ENCODE data around the gene L2HGDH. TPM values are rescaled to one million over a fixed set of nuclear protein-coding genes. Genes with fewer than 3 reads are reported as not detected.
A peak's percentile ranks its signal among the peaks of the same experiment; 100 is the strongest.

L2HGDH gene
- total and polyA plus RNA-seq, 10 of the 15 experiments (the other 5 are each of a cell fraction or from before 2014, with no cell fraction given) = 2.6 to 18.3 (median 13.5) TPM

DNA sequence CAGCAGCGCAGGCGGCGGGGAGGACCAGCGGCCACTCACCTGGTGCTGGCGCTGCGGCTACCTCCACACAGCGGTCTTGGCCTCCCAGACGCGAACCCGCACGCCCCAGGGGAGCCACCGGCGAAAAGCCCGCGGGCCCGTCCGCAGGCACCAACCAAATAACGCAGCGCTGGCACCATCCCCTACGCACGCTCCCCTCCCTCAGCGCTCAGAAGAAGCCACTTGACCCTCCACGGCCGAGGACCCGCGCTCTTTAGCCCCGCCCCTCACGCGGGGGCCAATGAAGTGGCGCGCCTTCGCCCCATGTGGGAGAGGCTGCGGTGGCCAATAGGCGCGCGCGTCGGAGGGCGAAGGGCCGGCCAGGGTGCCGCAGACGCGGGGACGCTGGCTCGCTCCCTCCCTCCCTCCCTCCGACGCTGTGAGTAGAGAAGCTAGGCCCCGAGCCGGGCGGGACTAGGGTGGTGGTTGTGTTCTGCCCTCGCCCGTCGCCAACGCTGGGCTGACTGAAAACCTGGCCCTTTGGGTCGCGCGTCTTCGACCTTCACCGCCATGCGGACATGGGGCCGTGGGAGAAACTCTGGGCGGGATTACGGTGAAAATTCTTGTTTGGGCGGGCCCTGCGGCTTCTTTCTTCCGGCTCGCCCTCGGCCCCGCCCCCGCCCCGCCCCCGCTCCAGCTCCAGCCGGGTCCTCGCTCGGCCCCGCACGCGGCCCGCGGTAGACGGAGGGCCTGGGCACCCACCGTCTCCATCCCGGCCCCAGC lies at the start of gene L2HGDH, which contains the start of gene DMAC2L (continued):
- TF ChIP-seq ZBTB11 (CRISPR knock-in tag; IDR thresholded peaks at IDR 0.05) (no peak), YY1 (IDR thresholded peaks at IDR 0.05; ENCODE audit: low read depth, low read length) (peak; percentile 64), NFXL1 (IDR thresholded peaks at IDR 0.05; ENCODE audit: borderline replicate concordance) (no peak), HDAC6 (IDR thresholded peaks at IDR 0.05; ENCODE audit: unreplicated experiment) (no peak)

DNA sequence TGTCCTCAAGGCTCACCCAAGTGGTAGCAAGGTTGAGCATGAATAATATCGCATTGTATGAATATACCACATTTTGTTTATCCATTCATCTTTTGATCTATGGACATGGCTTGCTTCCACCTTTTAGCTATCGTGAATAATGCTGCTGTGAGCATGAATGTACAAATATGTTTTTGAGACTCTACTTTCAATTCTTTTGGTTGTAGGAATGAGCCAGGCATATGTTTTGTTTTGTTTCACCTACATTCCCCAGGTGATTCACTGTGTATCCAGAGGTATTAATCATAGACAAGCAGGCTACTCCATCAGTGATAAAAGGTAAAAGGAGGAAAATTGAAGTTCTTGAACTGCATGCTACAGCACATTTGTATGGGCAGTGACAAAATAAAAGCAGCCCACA lies 48.8 kb upstream of the L2HGDH start:
- ChIA-PET SMC1A (ENCODE audit: uncharacterized antibody, unreplicated experiment) (interaction anchor here (0.7 kb wide), 1 partner anchor 405 kb away, joined by 3 read pairs; no protein-coding TSS in a partner anchor), CTCF (no interaction called here), RAD21 (ENCODE audit: unreplicated experiment) (no interaction called here), POLR2A (interaction anchor here (1.1 kb wide), 1 partner anchor 16 kb away, joined by 4 read pairs; no protein-coding TSS in a partner anchor)
- H3K4me3 ChIP-seq = no peak overlapping the region
- intact Hi-C loops (cut with micrococcal nuclease; ENCODE audit: unreplicated experiment) (no loop called here), in situ Hi-C loops (cut with MboI) (no loop called here)
- H3K9me3 ChIP-seq (replicated peaks; ENCODE audit: control insufficient read depth, insufficient read depth, low read length) = no peaks in the 10 kb centered on the region; the same call in 2 of the 3 replicates
- BruUV-seq (replicated peaks) = no TSS peak
- H3K4me2 ChIP-seq (ENCODE audit: control insufficient read depth, insufficient read depth) = no peak overlapping the region
- peaks cover 0 to 4% of the 10 kb centered on the region in 2 experiments; a peak in 2 of 4 replicates for H3K36me3 ChIP-seq (ENCODE audit: control insufficient read depth in 2 of 2, insufficient read depth in 2 of 2, low read length in 1 of 2)
- H3K9ac ChIP-seq (ENCODE audit: control insufficient read depth, insufficient read depth, low read length) = no peak overlapping the region
- H3K27ac ChIP-seq (ENCODE audit: control insufficient read depth, insufficient read depth) = no peak overlapping the region
- H3K79me2 ChIP-seq (ENCODE audit: control insufficient read depth, insufficient read depth, low read length) = peaks cover 4% of the 10 kb centered on the region
- H3K27me3 ChIP-seq (replicated peaks in 1 of 2; ENCODE audit: control insufficient read depth in 2 of 2, insufficient read depth in 2 of 2, low read length in 1 of 2) = no peaks in the 10 kb centered on the region
- ATAC-seq (no peak), DNase-seq (ENCODE audit: low read depth, low spot score) (no peak), FAIRE-seq (no peak)
- 97% methylated on average over 2 of the region's 2 CpGs for WGBS (ENCODE audit: insufficient coverage, insufficient replicate concordance, low lambda C conversion rate, missing lambda C conversion rate)
- H3K4me1 ChIP-seq (ENCODE audit: control insufficient read depth, insufficient read depth, low read length) = peaks cover 11% of the 10 kb centered on the region
- no peak overlapping the region for H2AFZ ChIP-seq (ENCODE audit: control insufficient read depth, low read depth, low read length)
- no peaks in the 10 kb centered on the region for H4K20me1 ChIP-seq (ENCODE audit: control insufficient read depth, insufficient read depth)
- TF ChIP-seq EZH2 (IDR thresholded peaks at IDR 0.05; ENCODE audit: borderline replicate concordance, control insufficient read depth, low read depth, low read length) (no peak), RELA (IDR thresholded peaks at IDR 0.05; ENCODE audit: borderline replicate concordance, partially characterized antibody) (no peak), SMAD5 (IDR thresholded peaks at IDR 0.05; ENCODE audit: low read depth) (no peak), LARP7 (IDR thresholded peaks at IDR 0.05) (no peak), SREBF2 (IDR thresholded peaks at IDR 0.05; ENCODE audit: low read length) (no peak), STAT1 (conservative IDR thresholded peaks at IDR 0.05) (no peak), PKNOX1 (IDR thresholded peaks at IDR 0.05) (no peak), TCF3 (IDR thresholded peaks at IDR 0.05; ENCODE audit: borderline replicate concordance, insufficient read depth, low read depth, low read length) (no peak), POLR2AphosphoS5 (IDR thresholded peaks at IDR 0.05; ENCODE audit: low read length) (no peak)
- TF ChIP-seq, protein P1, sequence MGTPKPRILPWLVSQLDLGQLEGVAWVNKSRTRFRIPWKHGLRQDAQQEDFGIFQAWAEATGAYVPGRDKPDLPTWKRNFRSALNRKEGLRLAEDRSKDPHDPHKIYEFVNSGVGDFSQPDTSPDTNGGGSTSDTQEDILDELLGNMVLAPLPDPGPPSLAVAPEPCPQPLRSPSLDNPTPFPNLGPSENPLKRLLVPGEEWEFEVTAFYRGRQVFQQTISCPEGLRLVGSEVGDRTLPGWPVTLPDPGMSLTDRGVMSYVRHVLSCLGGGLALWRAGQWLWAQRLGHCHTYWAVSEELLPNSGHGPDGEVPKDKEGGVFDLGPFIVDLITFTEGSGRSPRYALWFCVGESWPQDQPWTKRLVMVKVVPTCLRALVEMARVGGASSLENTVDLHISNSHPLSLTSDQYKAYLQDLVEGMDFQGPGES (IDR thresholded peaks at IDR 0.05) = no peak
- TF ChIP-seq, protein P2, sequence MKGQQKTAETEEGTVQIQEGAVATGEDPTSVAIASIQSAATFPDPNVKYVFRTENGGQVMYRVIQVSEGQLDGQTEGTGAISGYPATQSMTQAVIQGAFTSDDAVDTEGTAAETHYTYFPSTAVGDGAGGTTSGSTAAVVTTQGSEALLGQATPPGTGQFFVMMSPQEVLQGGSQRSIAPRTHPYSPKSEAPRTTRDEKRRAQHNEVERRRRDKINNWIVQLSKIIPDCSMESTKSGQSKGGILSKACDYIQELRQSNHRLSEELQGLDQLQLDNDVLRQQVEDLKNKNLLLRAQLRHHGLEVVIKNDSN (IDR thresholded peaks at IDR 0.05; ENCODE audit: borderline replicate concordance, extremely low read length, insufficient read depth, low read depth, low read length) = no peak
